ENCODE measurements around the gene BCAT1.

- TF ChIP-seq CTCF (IDR thresholded peaks at IDR 0.05; ENCODE audit: extremely low read depth in 1 of 2, insufficient read depth in 1 of 2, low read depth in 1 of 2, low read length in 2 of 2) (no peak), JUN (IDR thresholded peaks at IDR 0.05; ENCODE audit: borderline replicate concordance, insufficient read depth, insufficient read length, low read depth) (no peak)
Observed at GRCh38 chr12:24850496-24850895, 98.4 kb downstream of the BCAT1 start.
